Hepatocyte (in vitro differentiated cells): Measurements from ENCODE around the gene SEC14L2. TPM values are rescaled to one million over a fixed set of nuclear protein-coding genes. Genes with fewer than 3 reads are reported as not detected.

Experiments used
- DNase-seq: peaks from one replicate; pipeline ENCODE4 v3.0.0-alpha.2; 2016; ENCODE audit warnings: low spot score
- H2AFZ ChIP-seq: fragments of 200-600 bp; sonication (generic); 2 replicates; pipeline ENCODE4 v1.6.0; 2016; ENCODE audit warnings: antibody characterized with exemption, mild to moderate bottlenecking
- H3K27ac ChIP-seq: fragments of 200-600 bp; sonication (generic); 2 replicates; pipeline ENCODE4 v1.5.1; 2016; ENCODE audit warnings: mild to moderate bottlenecking
- H3K27me3 ChIP-seq: fragments of 200-600 bp; sonication (generic); 2 replicates; pipeline ENCODE4 v1.6.1; 2016
- H3K36me3 ChIP-seq: fragments of 200-600 bp; sonication (generic); replicated peaks from 2 replicates; pipeline ENCODE4 v1.5.1; 2016; ENCODE audit warnings: low read depth; ENCODE audit not compliant: insufficient read depth
- H3K4me1 ChIP-seq: fragments of 200-600 bp; sonication (generic); 2 replicates; pipeline ENCODE4 v1.5.1; 2016; ENCODE audit warnings: mild to moderate bottlenecking, moderate library complexity; ENCODE audit not compliant: insufficient read depth
- H3K4me2 ChIP-seq: fragments of 200-600 bp; sonication (generic); 2 replicates; pipeline ENCODE4 v1.6.0; 2016
- H3K4me3 ChIP-seq: fragments of 200-600 bp; sonication (generic); 2 replicates; pipeline ENCODE4 v1.5.1; 2016; ENCODE audit warnings: mild to moderate bottlenecking
- H3K79me2 ChIP-seq: fragments of 200-600 bp; sonication (generic); 2 replicates; pipeline ENCODE4 v1.6.0; 2017; ENCODE audit warnings: mild to moderate bottlenecking
- H3K9me2 ChIP-seq: fragments of 200-600 bp; sonication (generic); replicated peaks from 2 replicates; pipeline ENCODE4 v1.6.0; 2017; ENCODE audit warnings: mild to moderate bottlenecking; ENCODE audit not compliant: insufficient read depth
- H3K9me3 ChIP-seq: fragments of 200-600 bp; sonication (generic); 2 replicates; pipeline ENCODE4 v1.5.1; 2016; ENCODE audit warnings: low read depth, mild to moderate bottlenecking
- H4K20me1 ChIP-seq: fragments of 200-600 bp; sonication (generic); 2 replicates; pipeline ENCODE4 v1.6.0; 2016; ENCODE audit warnings: mild to moderate bottlenecking; ENCODE audit not compliant: insufficient read depth, poor library complexity, severe bottlenecking
- CTCF ChIP-seq: fragments of 200-600 bp; sonication (generic); IDR thresholded peaks from 2 replicates; pipeline ENCODE4 v1.5.1; 2016; ENCODE audit warnings: antibody characterized with exemption, mild to moderate bottlenecking; ENCODE audit not compliant: poor library complexity
- EZH2 ChIP-seq: fragments of 200-600 bp; sonication (generic); IDR thresholded peaks from 2 replicates; pipeline ENCODE4 v1.6.1; 2016; ENCODE audit warnings: antibody characterized with exemption, mild to moderate bottlenecking, borderline replicate concordance
- EZH2phosphoT487 ChIP-seq: fragments of 200-600 bp; sonication (generic); IDR thresholded peaks from one replicate; pipeline ENCODE4 v1.6.1; 2018; ENCODE audit warnings: antibody characterized with exemption, mild to moderate bottlenecking, low read depth, moderate library complexity; ENCODE audit not compliant: unreplicated experiment, severe bottlenecking
- WGBS: methylation state at CpG from one replicate; pipeline ENCODE4 v1.1.6; 2016; ENCODE audit warnings: low lambda C conversion rate; ENCODE audit errors: missing lambda C conversion rate; 5-methylcytosine and 5-hydroxymethylcytosine counted together
- polyA plus RNA-seq: library from polyadenylated mRNA; unstranded; fragments of >200 nt; fragmentation: Nextera tagmentation; extraction: Ambion mirVana; gene quantifications from 2 replicates; pipeline ENCODE4 v1.2.1, GENCODE V29; 2016
- total RNA-seq: library from RNA; depleted of rRNA; stranded (reverse); fragments of >200 nt; gene quantifications from 2 replicates; pipeline ENCODE4 v1.2.3, GENCODE V29; 2014

Gene SEC14L2
- total and polyA plus RNA-seq, 2 experiments from 2014 or later, result 9.9 to 10.9 TPM

GRCh38 chr22:30358541-30358940, 38.3 kb upstream of the SEC14L2 start:
- Histone ChIP-seq H3K4me2 (no peak overlapping the region), H4K20me1 (peaks cover 28% of the 10 kb centered on the region), H3K4me3 (no peak overlapping the region), H2AFZ (no peak overlapping the region), H3K9me2 (no peaks in the 10 kb centered on the region), H3K79me2 (peaks cover 28% of the 10 kb centered on the region), H3K36me3 (no peaks in the 10 kb centered on the region), H3K27ac (no peak overlapping the region), H3K27me3 (no peaks in the 10 kb centered on the region), H3K4me1 (peaks cover 19% of the 10 kb centered on the region), H3K9me3 (no peaks in the 10 kb centered on the region)
- WGBS, result 89% methylated on average over 6 of the region's 6 CpGs
- DNase-seq, result no peak
- TF ChIP-seq EZH2phosphoT487 (no peak), CTCF (no peak), EZH2 (no peak)

GRCh38 chr22:30361916-30362650, 34.7 kb upstream of the SEC14L2 start:
- no peaks in the 10 kb centered on the region for H4K20me1 ChIP-seq
- no peak overlapping the region for H3K4me2 ChIP-seq
- DNase-seq, result no peak
- no peaks in the 10 kb centered on the region for H3K4me1 ChIP-seq
- H3K79me2 ChIP-seq, result no peaks in the 10 kb centered on the region
- 92% methylated on average over 9 of the region's 10 CpGs for WGBS
- no peaks in the 10 kb centered on the region for H3K9me2 ChIP-seq
- no peaks in the 10 kb centered on the region for H3K36me3 ChIP-seq
- TF ChIP-seq EZH2phosphoT487 (no peak), CTCF (no peak), EZH2 (no peak)
- no peaks in the 10 kb centered on the region for H3K9me3 ChIP-seq
- no peak overlapping the region for H3K27ac ChIP-seq
- no peaks in the 10 kb centered on the region for H3K27me3 ChIP-seq
- H3K4me3 ChIP-seq, result no peak overlapping the region
- H2AFZ ChIP-seq, result no peak overlapping the region

- Histone ChIP-seq H4K20me1 (no peaks in the 10 kb centered on the region), H3K27me3 (no peaks in the 10 kb centered on the region), H3K79me2 (no peaks in the 10 kb centered on the region), H3K9me3 (no peaks in the 10 kb centered on the region), H2AFZ (no peak overlapping the region), H3K9me2 (no peaks in the 10 kb centered on the region), H3K36me3 (no peaks in the 10 kb centered on the region), H3K4me3 (no peak overlapping the region), H3K4me1 (no peaks in the 10 kb centered on the region), H3K4me2 (no peak overlapping the region), H3K27ac (no peak overlapping the region)
- WGBS, result 83% methylated on average over 7 of the region's 7 CpGs
- TF ChIP-seq EZH2 (no peak), CTCF (no peak), EZH2phosphoT487 (no peak)
- DNase-seq, result no peak
Observed at GRCh38 chr22:30362651-30363281, 34.1 kb upstream of the SEC14L2 start.
